Activated CD8-positive, alpha-beta memory T cell treated with anti-CD3 and anti-CD28 coated beads, Interleukin-2, amount 10 ng/mL, durations not matched to agents 7 days and 5 days (primary cell): Measurements from ENCODE around the gene TENM4. TPM values are rescaled to one million over a fixed set of nuclear protein-coding genes. Genes with fewer than 3 reads are reported as not detected.
"Not testable (repeated sequence)": the region's sequence is repeated elsewhere in the genome, so short reads cannot be mapped to it uniquely, and the experiment has no call there.

Source experiments
- ATAC-seq: fragments of 150-1000 bp; cut with Tn5 transposase; one replicate; pipeline ENCODE4 v1.10.0; 2021; ENCODE audit warnings: moderate library complexity
- CTCF ChIA-PET: fragments of 350-600 bp; sonication (Branson Sonifier 250); formaldehyde crosslinking; loops from one replicate; lab custom pipeline; 2021; ENCODE audit warnings: antibody characterized with exemption; lab: Charles Lee
- DNase-seq: peaks from one replicate; pipeline ENCODE4 v3.0.0-alpha.2; 2020
- H3K27ac Mint-ChIP-seq: one replicate; pipeline ENCODE4 v1.8.0; 2021; ENCODE audit warnings: mild to moderate bottlenecking, mixed read lengths
- H3K27me3 Mint-ChIP-seq: one replicate; pipeline ENCODE4 v1.8.0; 2021; ENCODE audit warnings: mixed read lengths
- H3K36me3 Mint-ChIP-seq: one replicate; pipeline ENCODE4 v1.8.0; 2021; ENCODE audit warnings: mild to moderate bottlenecking, mixed read lengths
- H3K4me1 Mint-ChIP-seq: one replicate; pipeline ENCODE4 v1.8.0; 2021; ENCODE audit warnings: mixed read lengths
- H3K4me3 Mint-ChIP-seq: one replicate; pipeline ENCODE4 v1.8.0; 2021; ENCODE audit warnings: mild to moderate bottlenecking, moderate library complexity, mixed read lengths
- H3K9me3 Mint-ChIP-seq: one replicate; pipeline ENCODE4 v1.8.0; 2022; ENCODE audit warnings: low read depth, mixed read lengths
- total RNA-seq, 2 experiments: library from RNA; stranded (reverse); gene quantifications; one replicate each; pipeline ENCODE4 v1.2.3, GENCODE V29; 2021

The TENM4 gene
- total RNA-seq, 2 experiments from 2014 or later: not detected

DNA sequence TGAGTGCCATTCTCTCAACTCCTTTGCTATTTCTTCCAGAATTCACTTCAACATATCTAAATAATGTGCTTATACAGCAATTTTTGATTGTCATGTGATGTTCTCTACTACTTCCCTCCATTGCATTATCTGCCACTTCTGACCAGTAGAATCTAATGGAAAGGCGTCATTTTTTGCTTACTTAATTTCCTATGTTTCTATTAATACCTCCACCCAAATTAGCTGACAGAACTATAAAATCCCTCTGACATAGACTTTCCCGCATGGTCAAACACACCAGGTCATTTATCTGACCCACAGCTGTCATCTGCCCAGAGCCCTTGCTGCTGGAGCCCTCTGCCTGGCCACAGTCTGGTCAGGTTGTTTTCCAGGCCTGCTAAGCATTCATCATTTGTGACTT, 607.6 kb downstream of the TENM4 start:
- CTCF ChIA-PET: no interaction called here
- H3K9me3 Mint-ChIP-seq: no peaks in the 10 kb centered on the region
- no peak overlapping the region for H3K4me3 Mint-ChIP-seq
- peaks cover 7% of the 10 kb centered on the region for H3K27me3 Mint-ChIP-seq
- no peaks in the 10 kb centered on the region for H3K36me3 Mint-ChIP-seq
- DNase-seq (no peak), ATAC-seq (no peak)
- H3K4me1 Mint-ChIP-seq: no peaks in the 10 kb centered on the region
- no peak overlapping the region for H3K27ac Mint-ChIP-seq

DNA sequence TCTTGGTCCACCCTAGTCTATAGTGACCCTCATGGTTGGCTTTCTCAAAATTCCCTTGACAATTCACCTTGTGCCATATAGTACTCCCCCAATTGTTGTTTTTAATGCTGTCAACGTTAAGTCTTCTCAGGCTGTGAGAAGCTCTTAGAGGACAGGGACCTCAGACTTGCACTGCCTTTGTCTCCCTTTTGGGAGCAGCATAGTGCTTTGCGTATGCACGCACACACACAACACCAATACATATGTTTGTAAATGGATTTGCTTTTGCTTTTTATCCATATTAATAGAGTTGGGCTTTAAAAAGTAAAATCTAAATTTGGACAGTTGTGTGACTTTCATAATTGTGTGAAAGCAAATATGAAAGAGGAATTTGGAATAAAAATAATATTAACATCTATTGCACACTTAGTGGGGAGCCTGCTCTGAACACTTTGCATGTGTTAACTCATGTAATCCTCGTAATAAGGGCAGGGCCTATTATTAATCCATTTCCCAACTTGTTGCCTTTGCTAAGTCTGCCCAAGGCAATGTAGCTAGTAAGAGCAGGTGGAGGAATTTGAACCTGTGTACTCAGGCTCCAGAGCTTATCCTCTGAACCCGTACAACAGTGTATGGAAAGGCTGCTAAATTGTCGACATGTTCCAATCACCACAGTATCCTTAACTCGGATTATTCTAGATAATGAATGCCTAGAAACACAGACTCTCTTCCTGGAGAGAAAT, 608.4 kb downstream of the TENM4 start:
- no peak overlapping the region for H3K4me3 Mint-ChIP-seq
- no peak overlapping the region for H3K27ac Mint-ChIP-seq
- no peak for ATAC-seq
- no peaks in the 10 kb centered on the region for H3K36me3 Mint-ChIP-seq
- no peaks in the 10 kb centered on the region for H3K9me3 Mint-ChIP-seq
- no peaks in the 10 kb centered on the region for H3K4me1 Mint-ChIP-seq
- H3K27me3 Mint-ChIP-seq: peaks cover 7% of the 10 kb centered on the region
- DNase-seq: no peak
- CTCF ChIA-PET: no interaction called here

DNA sequence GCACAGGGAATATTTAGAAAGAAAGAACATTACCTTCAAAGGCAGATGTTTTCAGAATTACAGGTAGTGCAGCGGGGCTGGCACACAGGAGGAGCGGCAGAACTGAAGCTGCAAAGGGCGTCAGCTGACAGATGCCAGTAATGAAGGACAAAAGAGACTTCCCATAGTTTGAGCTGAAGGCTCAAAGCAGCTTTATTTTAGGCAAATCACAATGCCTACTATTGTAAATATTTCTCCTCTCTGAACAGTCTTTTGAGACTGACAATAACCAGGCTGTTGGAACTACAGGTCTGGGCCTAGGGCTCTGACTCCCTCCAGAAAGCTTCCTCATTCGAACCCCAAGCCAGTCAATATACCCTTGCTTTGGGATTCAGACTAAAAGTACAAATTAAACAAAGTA, 609.3 kb downstream of the TENM4 start:
- ATAC-seq: no peak
- no peaks in the 10 kb centered on the region for H3K4me1 Mint-ChIP-seq
- CTCF ChIA-PET: no interaction called here
- peaks cover 7% of the 10 kb centered on the region for H3K27me3 Mint-ChIP-seq
- H3K4me3 Mint-ChIP-seq: no peak overlapping the region
- no peaks in the 10 kb centered on the region for H3K9me3 Mint-ChIP-seq
- DNase-seq: no peak
- no peak overlapping the region for H3K27ac Mint-ChIP-seq
- no peaks in the 10 kb centered on the region for H3K36me3 Mint-ChIP-seq

DNA sequence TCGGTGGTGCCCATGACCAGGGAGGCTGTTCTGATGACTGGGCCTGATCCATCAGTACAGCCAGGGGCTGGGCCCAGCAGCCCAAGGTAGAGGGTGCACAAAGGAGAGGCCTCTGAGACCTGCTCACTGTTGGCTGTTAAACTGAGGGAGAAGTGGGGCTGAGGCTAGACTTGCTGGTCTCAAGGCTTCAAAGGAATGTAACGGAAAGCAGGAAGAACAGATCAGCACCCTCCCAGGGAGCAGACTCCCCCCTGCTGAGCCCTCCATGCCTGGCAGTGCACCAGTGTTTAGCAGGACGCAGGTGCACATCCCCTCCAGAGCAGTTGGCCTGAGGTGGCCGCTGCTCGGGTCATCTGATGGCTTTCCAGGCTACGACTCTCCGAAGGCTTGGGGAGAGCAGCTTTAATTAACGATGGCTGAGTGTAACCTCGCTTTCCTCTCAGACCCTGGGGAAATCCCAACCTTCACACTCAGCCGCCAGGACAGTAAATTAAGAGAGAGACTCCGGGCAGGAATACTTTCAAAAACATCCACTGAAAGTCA, 610.5 kb downstream of the TENM4 start:
- ATAC-seq (no peak), DNase-seq (no peak)
- Mint-ChIP-seq H3K27ac (no peak overlapping the region), H3K4me3 (no peak overlapping the region), H3K4me1 (no peaks in the 10 kb centered on the region), H3K9me3 (no peaks in the 10 kb centered on the region), H3K36me3 (no peaks in the 10 kb centered on the region), H3K27me3 (peaks cover 7% of the 10 kb centered on the region)
- CTCF ChIA-PET: no interaction called here

DNA sequence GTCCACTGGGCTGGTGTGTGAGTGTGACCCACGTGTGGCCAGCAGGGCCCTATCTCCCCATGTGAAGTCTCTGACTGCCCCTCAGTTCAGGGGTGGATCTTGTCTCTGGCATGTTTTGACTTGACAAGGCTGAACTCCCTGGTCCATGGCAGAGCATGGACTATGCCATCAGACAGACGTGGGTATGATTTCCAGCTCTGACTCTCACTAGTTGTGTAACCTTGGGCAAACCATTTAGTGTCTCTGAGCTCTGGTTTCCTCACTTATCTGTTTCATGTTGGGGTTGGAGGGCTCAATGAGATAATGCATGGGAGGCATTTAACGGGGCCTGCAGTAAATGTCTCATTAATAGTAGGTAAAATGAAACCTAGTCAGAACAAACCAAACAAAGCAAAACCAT, 611.7 kb downstream of the TENM4 start:
- no peak for DNase-seq
- Mint-ChIP-seq H3K36me3 (no peaks in the 10 kb centered on the region), H3K27ac (no peak overlapping the region), H3K4me3 (no peak overlapping the region), H3K27me3 (peaks cover 3% of the 10 kb centered on the region), H3K9me3 (no peaks in the 10 kb centered on the region), H3K4me1 (no peaks in the 10 kb centered on the region)
- CTCF ChIA-PET: no interaction called here
- ATAC-seq: no peak

DNA sequence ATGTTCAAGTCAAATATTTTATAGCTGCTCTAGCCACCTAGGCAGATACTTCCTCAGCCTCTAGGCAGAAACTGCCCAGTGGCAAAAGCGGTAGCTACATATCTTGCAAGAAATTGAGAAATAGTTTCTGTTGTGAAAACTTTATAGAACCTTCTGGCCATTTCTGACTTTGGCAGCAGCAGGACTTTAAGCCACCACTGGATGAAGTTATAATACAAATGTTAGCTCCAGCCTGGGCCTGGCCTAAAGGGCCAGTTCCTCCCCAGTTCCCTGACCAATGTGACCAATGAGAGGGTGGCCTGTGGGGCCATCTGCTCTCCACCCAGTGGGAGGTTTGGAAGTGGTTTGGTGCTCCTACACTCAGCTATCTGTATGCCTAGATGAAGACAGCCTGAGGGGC, 612.2 kb downstream of the TENM4 start:
- Mint-ChIP-seq H3K36me3 (no peaks in the 10 kb centered on the region), H3K27me3 (no peaks in the 10 kb centered on the region), H3K4me3 (no peak overlapping the region), H3K4me1 (no peaks in the 10 kb centered on the region), H3K9me3 (no peaks in the 10 kb centered on the region), H3K27ac (no peak overlapping the region)
- no peak for ATAC-seq
- DNase-seq: no peak
- CTCF ChIA-PET: no interaction called here

DNA sequence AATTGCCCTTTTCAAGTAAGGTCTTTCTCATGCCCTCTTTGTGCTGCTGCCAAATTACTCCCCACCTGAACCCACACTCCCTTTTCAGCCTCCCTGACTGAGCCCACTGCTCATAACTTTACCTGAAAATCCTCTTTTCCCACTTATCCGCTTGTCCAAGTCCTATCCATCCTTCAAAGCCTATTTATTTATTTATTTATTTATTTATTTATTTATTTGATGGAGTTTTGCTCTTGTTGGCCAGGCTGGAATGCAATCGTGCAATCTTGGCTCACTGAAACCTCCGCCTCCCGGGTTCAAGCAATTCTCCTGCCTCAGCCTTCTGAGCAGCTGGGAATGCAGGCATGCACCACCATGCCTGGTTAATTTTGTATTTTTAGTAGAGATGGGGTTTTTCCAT, 613.5 kb downstream of the TENM4 start:
- H3K4me3 Mint-ChIP-seq, H3K27ac Mint-ChIP-seq, H3K27me3 Mint-ChIP-seq, H3K36me3 Mint-ChIP-seq, H3K4me1 Mint-ChIP-seq, DNase-seq, CTCF ChIA-PET, ATAC-seq, H3K9me3 Mint-ChIP-seq: not testable (repeated sequence)

DNA sequence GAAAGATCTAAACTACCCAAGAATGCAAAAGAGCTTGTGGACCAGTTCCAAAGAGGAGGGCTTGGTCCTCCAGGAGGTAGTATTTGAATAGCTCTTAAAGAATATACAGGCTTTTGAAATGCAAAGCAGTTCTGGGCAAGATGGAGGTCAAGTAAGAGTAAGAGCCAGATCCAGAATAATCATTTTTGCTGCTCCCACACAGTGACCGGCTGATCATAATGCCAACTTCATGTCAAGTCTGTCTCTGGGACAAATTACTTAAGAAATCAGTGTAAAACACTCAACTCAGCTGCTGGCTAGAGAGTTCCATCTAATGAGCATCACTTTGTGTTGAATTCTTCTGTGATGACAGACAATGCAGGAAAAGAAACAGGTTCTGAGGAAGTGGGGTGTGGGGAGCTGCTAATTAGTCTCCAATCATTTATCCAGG, 615.2 kb downstream of the TENM4 start:
- no peaks in the 10 kb centered on the region for H3K4me1 Mint-ChIP-seq
- no peaks in the 10 kb centered on the region for H3K36me3 Mint-ChIP-seq
- CTCF ChIA-PET: no interaction called here
- H3K27me3 Mint-ChIP-seq: peaks cover under 1% of the 10 kb centered on the region
- no peak for ATAC-seq
- DNase-seq: no peak
- no peak overlapping the region for H3K4me3 Mint-ChIP-seq
- H3K27ac Mint-ChIP-seq: no peak overlapping the region
- H3K9me3 Mint-ChIP-seq: no peaks in the 10 kb centered on the region

DNA sequence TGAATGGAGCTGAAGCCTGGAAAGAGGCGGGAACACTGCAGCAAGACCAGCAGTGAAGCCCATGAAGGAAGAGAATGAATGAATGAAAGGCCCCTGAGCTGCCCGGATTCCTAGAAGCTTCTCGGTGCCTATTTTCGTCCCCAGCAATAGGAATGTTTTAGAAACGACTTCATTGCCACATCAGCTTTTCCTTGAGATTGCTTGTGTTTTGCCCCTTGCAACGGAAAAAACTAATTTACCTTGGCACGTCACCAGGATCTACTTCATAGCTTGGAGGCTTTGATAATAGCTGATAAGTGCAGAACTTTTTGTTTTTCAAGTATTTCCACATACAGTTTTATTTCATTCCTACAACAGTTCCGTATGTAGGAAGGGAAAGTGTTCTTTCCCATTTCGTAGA, 617.2 kb downstream of the TENM4 start:
- Mint-ChIP-seq H3K4me1 (no peaks in the 10 kb centered on the region), H3K27ac (no peak overlapping the region), H3K27me3 (peaks cover 9% of the 10 kb centered on the region), H3K9me3 (no peaks in the 10 kb centered on the region), H3K4me3 (no peak overlapping the region), H3K36me3 (no peaks in the 10 kb centered on the region)
- no peak for DNase-seq
- ATAC-seq: no peak
- CTCF ChIA-PET: no interaction called here

DNA sequence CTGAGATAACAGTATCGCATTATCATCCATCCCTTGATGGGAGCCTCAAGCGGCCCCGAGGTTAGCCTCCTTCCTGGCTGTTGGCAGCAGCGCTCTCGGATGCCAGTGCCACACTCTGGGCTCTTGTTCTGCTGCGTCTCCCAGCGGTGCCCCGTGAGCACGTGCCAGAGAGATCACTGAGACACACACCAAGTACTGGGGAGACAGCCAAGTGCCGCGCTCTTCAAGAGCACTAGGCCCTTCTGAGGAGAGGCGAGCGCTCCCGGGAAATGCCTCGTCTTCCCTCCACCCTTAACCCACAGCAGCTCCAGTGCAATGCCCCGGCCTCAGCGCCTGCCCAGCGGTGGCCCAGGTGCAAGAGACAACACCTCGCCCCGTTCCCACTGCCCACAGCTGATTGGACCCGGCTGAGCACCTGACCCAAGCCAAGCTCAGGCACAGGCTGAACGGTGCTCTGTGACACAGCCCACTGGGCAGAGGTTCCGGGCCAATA, 617.9 kb downstream of the TENM4 start:
- Mint-ChIP-seq H3K36me3 (no peaks in the 10 kb centered on the region), H3K4me1 (no peaks in the 10 kb centered on the region), H3K4me3 (no peak overlapping the region), H3K27ac (no peak overlapping the region), H3K27me3 (peaks cover 9% of the 10 kb centered on the region), H3K9me3 (no peaks in the 10 kb centered on the region)
- CTCF ChIA-PET: no interaction called here
- DNase-seq: no peak
- ATAC-seq: no peak

DNA sequence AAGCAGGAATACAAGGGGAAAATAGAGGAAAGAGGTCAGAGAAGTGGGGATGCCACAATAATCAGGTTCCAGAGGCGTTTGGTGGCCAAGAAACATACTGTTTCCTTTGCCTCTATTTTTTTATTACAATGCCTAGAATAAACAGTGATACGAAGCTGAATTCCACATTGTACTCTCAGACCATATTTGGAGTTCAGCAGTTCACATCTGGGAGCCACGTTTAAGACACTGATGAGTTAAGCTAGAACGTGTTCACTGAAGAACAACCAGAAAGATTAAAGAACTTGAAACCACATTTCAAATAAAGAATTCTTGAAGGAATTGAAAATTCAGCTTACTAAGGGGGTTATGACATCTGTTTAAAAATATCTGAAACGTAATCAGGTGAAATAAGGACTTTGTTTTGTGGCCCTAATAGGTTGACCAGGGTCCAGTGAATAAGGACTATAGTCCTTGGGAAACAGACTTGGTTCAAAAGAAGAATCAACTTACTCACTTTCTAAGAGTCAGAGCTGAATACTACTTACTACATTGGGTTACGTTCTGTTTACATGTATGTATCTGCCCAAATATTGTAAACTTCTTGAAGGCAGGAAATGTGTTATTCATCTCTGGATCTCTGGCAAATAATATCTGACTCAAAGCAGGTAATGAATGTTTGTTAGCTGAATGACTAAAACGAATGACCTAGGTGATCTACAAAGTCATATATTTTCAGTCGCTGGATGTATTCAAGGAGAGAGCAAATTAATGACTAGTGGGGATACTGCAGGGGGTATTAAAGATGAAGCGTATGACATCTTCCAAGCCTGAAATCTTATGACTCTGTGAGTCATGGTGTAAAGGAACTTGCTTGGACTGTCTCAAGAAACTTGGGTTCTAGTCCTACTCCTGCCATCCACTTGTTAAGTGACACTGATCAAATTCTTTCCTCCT, 619.2 kb downstream of the TENM4 start:
- Mint-ChIP-seq H3K27me3 (peaks cover 12% of the 10 kb centered on the region), H3K4me1 (no peaks in the 10 kb centered on the region), H3K9me3 (no peaks in the 10 kb centered on the region), H3K36me3 (no peaks in the 10 kb centered on the region), H3K27ac (no peak overlapping the region), H3K4me3 (no peak overlapping the region)
- CTCF ChIA-PET: interaction anchor here (1.2 kb wide), 1 partner anchor 19 kb away, joined by 3 read pairs; no protein-coding TSS in a partner anchor
- no peak for DNase-seq
- no peak for ATAC-seq

DNA sequence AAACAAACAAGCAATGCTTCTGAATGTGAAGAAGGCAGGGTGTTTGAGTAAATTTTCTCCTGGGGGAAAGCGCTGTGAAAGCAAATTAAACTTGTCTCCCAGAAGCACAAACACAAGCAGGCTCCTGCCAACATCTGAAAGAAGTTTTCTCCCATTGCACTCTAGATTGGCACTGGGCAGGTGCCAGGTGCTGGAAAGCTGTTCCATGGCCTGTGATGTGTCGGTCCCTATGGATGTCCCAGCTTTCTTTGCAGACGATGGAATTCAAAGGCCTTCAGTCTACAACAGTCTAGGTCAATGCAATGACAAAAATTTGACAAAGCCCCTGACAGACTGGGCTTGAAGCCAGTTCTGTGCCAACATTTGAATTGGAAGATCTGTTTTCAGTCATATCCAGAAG, 620.1 kb downstream of the TENM4 start:
- no peaks in the 10 kb centered on the region for H3K9me3 Mint-ChIP-seq
- no peaks in the 10 kb centered on the region for H3K4me1 Mint-ChIP-seq
- H3K27me3 Mint-ChIP-seq: peaks cover 12% of the 10 kb centered on the region
- CTCF ChIA-PET: interaction anchor here (1.2 kb wide), 1 partner anchor 18 kb away, joined by 3 read pairs; no protein-coding TSS in a partner anchor
- H3K4me3 Mint-ChIP-seq: no peak overlapping the region
- no peak for DNase-seq
- no peak overlapping the region for H3K27ac Mint-ChIP-seq
- ATAC-seq: no peak
- no peaks in the 10 kb centered on the region for H3K36me3 Mint-ChIP-seq

DNA sequence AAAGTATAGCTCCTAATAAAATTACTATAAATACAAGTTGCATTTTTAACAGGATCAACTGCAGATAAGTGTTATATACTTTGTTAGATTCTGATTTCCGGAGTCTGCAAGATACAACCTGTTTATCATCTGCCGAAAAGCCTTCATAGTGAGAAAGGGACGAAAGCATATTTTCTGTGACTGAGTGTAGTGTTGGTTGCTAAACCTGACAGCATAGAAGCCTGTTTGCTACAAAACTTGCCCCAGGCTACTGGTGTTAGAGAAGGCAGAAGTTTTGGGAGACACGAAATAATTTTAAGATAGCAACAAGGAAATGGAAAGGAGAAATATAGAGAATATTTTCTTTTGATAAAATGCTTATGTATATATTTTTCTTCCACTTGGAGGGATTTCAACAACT, 622.6 kb downstream of the TENM4 start:
- Mint-ChIP-seq H3K4me1 (no peaks in the 10 kb centered on the region), H3K27me3 (peaks cover 17% of the 10 kb centered on the region), H3K36me3 (no peaks in the 10 kb centered on the region), H3K9me3 (no peaks in the 10 kb centered on the region), H3K4me3 (no peak overlapping the region), H3K27ac (no peak overlapping the region)
- DNase-seq (no peak), ATAC-seq (no peak)
- CTCF ChIA-PET: no interaction called here
